GM20431 (cell line): ENCODE data around the gene SP140L.

Experiments
- in situ Hi-C: fragments of 300-500 bp; cut with MseI, MboI; formaldehyde crosslinking; loops from one replicate; pipeline ENCODE4 v1.15.0; 2020; ENCODE audit warnings: low sequenced_read_pairs; ENCODE audit not compliant: unreplicated experiment

Gene SP140L

GRCh38 chr2:230447455-230448451 is 120.8 kb downstream of the SP140L start:
- in situ Hi-C loops, result no loop called here

- in situ Hi-C loops, result no loop called here
Measured at GRCh38 chr2:230449901-230450467, 123.0 kb downstream of the SP140L start.

GRCh38 chr2:230453006-230453405 is 126.0 kb downstream of the SP140L start:
- in situ Hi-C loops, result no loop called here
